AG04450 (cell line): ENCODE measurements around the gene GOSR1. TPM values are rescaled to one million over a fixed set of nuclear protein-coding genes. Genes with fewer than 3 reads are reported as not detected.

ENCODE experiments used
- CTCF ChIA-PET: fragments of 300-600, 350-600 bp; formaldehyde crosslinking; extraction: SDS; loops from one replicate; lab custom pipeline; 2022; ENCODE audit warnings: antibody characterized with exemption, inconsistent platforms; lab: Charles Lee
- POLR2A ChIA-PET: fragments of 350-600 bp; formaldehyde crosslinking; extraction: SDS; loops from one replicate; lab custom pipeline; 2021; ENCODE audit warnings: antibody characterized with exemption, inconsistent platforms; lab: Yijun Ruan, JAX
- DNase-seq: peaks from one replicate; pipeline ENCODE4 v3.0.0-alpha.2; 2011; ENCODE audit warnings: low read depth, low spot score
- H3K27ac ChIP-seq: one replicate; pipeline ENCODE4 v1.5.1; 2012; ENCODE audit warnings: low read depth, low read length, control low read depth
- H3K27me3 ChIP-seq: one replicate; pipeline ENCODE4 v1.6.0; 2012; ENCODE audit warnings: low read length; ENCODE audit not compliant: control insufficient read depth, insufficient read depth
- H3K4me3 ChIP-seq: 2 replicates; pipeline ENCODE4 v1.5.1; 2011; ENCODE audit warnings: mild to moderate bottlenecking, low read depth, low read length, control low read depth
- H3K9me3 ChIP-seq: 2 replicates; pipeline ENCODE4 v1.5.1; 2012; ENCODE audit warnings: low read length; ENCODE audit not compliant: control insufficient read depth, insufficient read depth
- CTCF ChIP-seq: IDR thresholded peaks from 2 replicates; pipeline ENCODE4 v1.5.1; 2011; ENCODE audit warnings: low read depth, low read length, control low read depth, inconsistent platforms
- polyA plus RNA-seq: library from polyadenylated mRNA; depleted of rRNA; stranded (reverse); fragments of >200 nt; gene quantifications from 2 replicates; pipeline ENCODE4 v1.2.3, GENCODE V29; 2011

GOSR1 gene
- polyA plus RNA-seq, 1 experiment: 28.5 TPM

GRCh38 chr17:30554839-30555751 is 77.9 kb downstream of the GOSR1 start:
- H3K9me3 ChIP-seq: no peaks in the 10 kb centered on the region; the same call in 1 of the 2 replicates
- no peak overlapping the region for H3K27ac ChIP-seq
- POLR2A ChIA-PET: no interaction called here
- H3K27me3 ChIP-seq: peaks cover 23% of the 10 kb centered on the region
- CTCF ChIA-PET: interaction anchor here (0.9 kb wide), 1 partner anchor 228 kb away, joined by 4 read pairs; no protein-coding TSS in a partner anchor
- H3K4me3 ChIP-seq: no peak overlapping the region
- no peak for DNase-seq
- peak; percentile 21; the same call in 1 of the 2 replicates for TF ChIP-seq CTCF

- Histone ChIP-seq H3K9me3 (no peaks in the 10 kb centered on the region; the same call in 1 of the 2 replicates), H3K27me3 (peaks cover 29% of the 10 kb centered on the region), H3K27ac (no peak overlapping the region), H3K4me3 (no peak overlapping the region)
- DNase-seq: no peak
- CTCF ChIA-PET: no interaction called here
- POLR2A ChIA-PET: no interaction called here
- no peak for TF ChIP-seq CTCF
Measured at GRCh38 chr17:30555942-30556341, 78.7 kb downstream of the GOSR1 start.

DNA sequence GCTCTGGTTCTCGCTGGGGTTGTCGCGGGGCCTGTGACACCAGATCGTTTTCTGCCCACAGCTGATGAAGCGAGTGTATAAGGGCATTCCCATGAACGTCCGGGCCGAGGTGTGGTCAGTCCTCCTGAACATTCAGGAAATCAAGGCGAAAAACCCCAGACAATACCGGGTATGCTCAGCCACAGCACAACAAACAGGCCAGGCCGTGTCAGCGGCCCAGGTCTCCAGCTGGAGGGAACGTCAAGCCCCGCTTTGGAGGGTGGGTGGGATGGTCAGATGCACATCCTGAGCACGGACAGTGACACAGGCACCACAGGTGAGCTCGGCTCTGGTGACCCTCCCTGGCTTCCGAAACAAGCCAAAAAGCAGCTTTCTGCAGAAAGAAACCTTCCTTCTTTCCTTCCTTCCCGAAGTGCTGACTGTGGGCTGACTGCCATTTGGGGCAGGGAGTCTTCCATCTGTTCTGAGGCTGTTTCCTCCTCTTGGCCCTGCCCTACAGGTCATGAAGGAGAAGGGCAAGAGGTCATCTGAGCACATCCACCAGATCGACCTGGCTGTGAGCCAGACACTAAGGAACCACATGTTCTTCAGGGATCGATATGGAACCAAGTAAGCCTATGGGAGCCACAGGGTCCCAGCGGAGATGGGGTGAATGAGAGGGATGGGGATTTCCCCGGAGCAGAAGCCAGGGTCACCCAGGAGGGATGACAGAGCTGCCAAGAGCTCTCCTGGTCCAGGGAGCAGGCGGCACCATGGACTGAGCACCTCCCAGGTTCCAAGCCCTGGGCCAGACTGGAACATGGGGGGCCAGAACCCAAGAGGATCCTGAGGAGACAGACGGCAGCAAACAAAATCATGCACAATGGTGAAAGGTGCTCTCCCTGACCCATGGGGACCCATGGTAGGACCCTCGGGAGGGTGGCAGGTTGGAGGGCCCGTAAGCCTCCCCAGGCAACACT is 79.4 kb downstream of the GOSR1 start:
- ChIA-PET POLR2A (no interaction called here), CTCF (no interaction called here)
- Histone ChIP-seq H3K9me3 (no peaks in the 10 kb centered on the region; the same call in 1 of the 2 replicates), H3K4me3 (no peak overlapping the region), H3K27me3 (peaks cover 29% of the 10 kb centered on the region), H3K27ac (no peak overlapping the region)
- TF ChIP-seq CTCF: no peak
- DNase-seq: no peak

- ChIA-PET POLR2A (no interaction called here), CTCF (no interaction called here)
- no peak overlapping the region for H3K27ac ChIP-seq
- no peak for DNase-seq
- TF ChIP-seq CTCF: no peak
- no peak overlapping the region for H3K4me3 ChIP-seq
- peaks cover 3% of the 10 kb centered on the region; the same call in 1 of the 2 replicates for H3K9me3 ChIP-seq
- H3K27me3 ChIP-seq: peaks cover 30% of the 10 kb centered on the region
Measured at GRCh38 chr17:30557916-30558685, 80.9 kb downstream of the GOSR1 start.
